Mesodermal cell (in vitro differentiated cells): ENCODE data around the gene TCERG1L.
"Not testable (repeated sequence)": the region's sequence is repeated elsewhere in the genome, so short reads cannot be mapped to it uniquely, and the experiment has no call there.

Experiments used
- H3K27ac ChIP-seq: 2 replicates; pipeline ENCODE4 v1.7.0; 2013; ENCODE audit warnings: mild to moderate bottlenecking, low read depth, low read length, moderate library complexity; ENCODE audit not compliant: severe bottlenecking
- H3K36me3 ChIP-seq: 2 replicates; pipeline ENCODE4 v1.7.1; 2013; ENCODE audit warnings: mild to moderate bottlenecking, low read length, moderate library complexity; ENCODE audit not compliant: control insufficient read depth, insufficient read depth
- H3K4me1 ChIP-seq: one replicate; pipeline ENCODE4 v1.7.1; 2013; ENCODE audit warnings: mild to moderate bottlenecking, low read length; ENCODE audit not compliant: insufficient read depth, control insufficient read depth, poor library complexity, severe bottlenecking
- H3K4me3 ChIP-seq: 2 replicates; pipeline ENCODE4 v1.7.0; 2013; ENCODE audit warnings: low read length, control low read depth, mild to moderate bottlenecking; ENCODE audit not compliant: insufficient read depth, poor library complexity, severe bottlenecking; ENCODE audit errors: extremely low read depth
- H3K9me3 ChIP-seq: 2 replicates; pipeline ENCODE4 v1.7.1; 2013; ENCODE audit warnings: mild to moderate bottlenecking, low read length, moderate library complexity; ENCODE audit not compliant: control insufficient read depth
- WGBS, 2 experiments: methylation state at CpG; one replicate each; pipeline ENCODE4 v1.1.5; 2013; ENCODE audit warnings: missing lambda C conversion rate in 2 of 2; ENCODE audit not compliant: insufficient coverage in 2 of 2; 5-methylcytosine and 5-hydroxymethylcytosine counted together

Gene TCERG1L

GRCh38 chr10:131238669-131239280 lies 72.7 kb downstream of the TCERG1L start:
- Histone ChIP-seq H3K4me1 (no peaks in the 10 kb centered on the region), H3K27ac (no peak overlapping the region), H3K36me3 (no peaks in the 10 kb centered on the region), H3K9me3 (peaks cover 6% of the 10 kb centered on the region), H3K4me3 (no peak overlapping the region)
- WGBS, 2 experiments = 80 to 91% methylated on average over 8 to 13 of the region's 13 CpGs

- H3K36me3 ChIP-seq = no peaks in the 10 kb centered on the region
- H3K9me3 ChIP-seq = peaks cover 6% of the 10 kb centered on the region
- no peak overlapping the region for H3K4me3 ChIP-seq
- no peak overlapping the region for H3K27ac ChIP-seq
- no peaks in the 10 kb centered on the region for H3K4me1 ChIP-seq
- 91 to 96% methylated on average over 16 to 19 of the region's 20 CpGs for WGBS, 2 experiments
Measured at GRCh38 chr10:131237991-131238651, 73.4 kb downstream of the TCERG1L start.

- H3K4me1 ChIP-seq, H3K4me3 ChIP-seq, H3K36me3 ChIP-seq, H3K27ac ChIP-seq: not testable (repeated sequence)
- WGBS, 2 experiments = 92 to 95% methylated on average over 2 to 12 of the region's 13 CpGs
- H3K9me3 ChIP-seq = peaks cover 11% of the 10 kb centered on the region
Measured at GRCh38 chr10:131234606-131235005, 76.9 kb downstream of the TCERG1L start.

GRCh38 chr10:131233611-131234258 lies 77.8 kb downstream of the TCERG1L start:
- 71 to 91% methylated on average over 2 to 5 of the region's 7 CpGs for WGBS, 2 experiments
- Histone ChIP-seq H3K27ac (no peak overlapping the region), H3K4me1 (no peaks in the 10 kb centered on the region), H3K36me3 (no peaks in the 10 kb centered on the region), H3K4me3 (no peak overlapping the region), H3K9me3 (peaks cover 16% of the 10 kb centered on the region)

GRCh38 chr10:131231965-131232541 lies 79.5 kb downstream of the TCERG1L start:
- Histone ChIP-seq H3K4me1 (no peaks in the 10 kb centered on the region), H3K4me3 (no peak overlapping the region), H3K27ac (no peak overlapping the region), H3K9me3 (peaks cover 21% of the 10 kb centered on the region), H3K36me3 (no peaks in the 10 kb centered on the region)
- 88 to 90% methylated on average over 14 to 15 of the region's 15 CpGs for WGBS, 2 experiments

GRCh38 chr10:131231323-131231964 lies 80.1 kb downstream of the TCERG1L start:
- no peak overlapping the region for H3K4me3 ChIP-seq
- WGBS, 2 experiments = 84 to 96% methylated on average over 11 to 14 of the region's 19 CpGs

GRCh38 chr10:131230641-131231322 lies 80.7 kb downstream of the TCERG1L start:
- H3K27ac ChIP-seq = no peak overlapping the region
- H3K36me3 ChIP-seq = no peaks in the 10 kb centered on the region
- peaks cover 21% of the 10 kb centered on the region for H3K9me3 ChIP-seq
- H3K4me1 ChIP-seq = no peaks in the 10 kb centered on the region
- no peak overlapping the region for H3K4me3 ChIP-seq
- WGBS, 2 experiments = 92 to 93% methylated on average over 14 to 15 of the region's 15 CpGs

More at GRCh38 chr10:131231323-131231964, 80.1 kb downstream of the TCERG1L start:
- Histone ChIP-seq H3K9me3 (peaks cover 21% of the 10 kb centered on the region), H3K36me3 (no peaks in the 10 kb centered on the region), H3K4me1 (no peaks in the 10 kb centered on the region), H3K27ac (no peak overlapping the region)

- 92% methylated on average over 16 to 17 of the region's 17 CpGs for WGBS, 2 experiments
- Histone ChIP-seq H3K4me3 (no peak overlapping the region), H3K4me1 (no peaks in the 10 kb centered on the region), H3K36me3 (no peaks in the 10 kb centered on the region), H3K27ac (no peak overlapping the region), H3K9me3 (peaks cover 21% of the 10 kb centered on the region)
Measured at GRCh38 chr10:131230166-131230565, 81.4 kb downstream of the TCERG1L start.

- H3K27ac ChIP-seq = no peak overlapping the region
- H3K36me3 ChIP-seq = no peaks in the 10 kb centered on the region
- H3K9me3 ChIP-seq = peaks cover 16% of the 10 kb centered on the region
- H3K4me3 ChIP-seq = no peak overlapping the region
- no peaks in the 10 kb centered on the region for H3K4me1 ChIP-seq
- WGBS, 2 experiments = 87 to 93% methylated on average over 13 to 16 of the region's 16 CpGs
Measured at GRCh38 chr10:131227163-131227740, 84.3 kb downstream of the TCERG1L start.
